CD4-positive, alpha-beta T cell (primary cell): ENCODE measurements around the gene ZDHHC5. TPM values are rescaled to one million over a fixed set of nuclear protein-coding genes. Genes with fewer than 3 reads are reported as not detected.

ENCODE experiments used
- ATAC-seq: fragments of 200-7000 bp; cut with Tn5 transposase; one replicate; pipeline ENCODE4 v1.10.0; 2022; ENCODE audit warnings: mild to moderate bottlenecking; ENCODE audit not compliant: poor library complexity
- CTCF ChIA-PET: fragments of 350-600 bp; sonication (Branson Sonifier 250); formaldehyde crosslinking; loops from one replicate; lab custom pipeline; 2021; ENCODE audit warnings: antibody characterized with exemption, inconsistent platforms; lab: Charles Lee
- POLR2A ChIA-PET: fragments of 350-600 bp; sonication (Branson Sonifier 250); formaldehyde crosslinking; loops from one replicate; lab custom pipeline; 2021; ENCODE audit warnings: antibody characterized with exemption, inconsistent platforms; lab: Charles Lee
- DNase-seq, 14 experiments: peaks; one replicate each; pipeline ENCODE4 v3.0.0-alpha.2; 2013 to 2020; ENCODE audit warnings: mixed read lengths in 2 of 14
- H3K27ac ChIP-seq, 2 donors: one replicate each; pipeline versions ENCODE4 v1.5.1 to v1.7.0; 2013; ENCODE audit warnings: low read length in 2 of 2, low read depth in 1 of 2, mild to moderate bottlenecking in 1 of 2
- H3K27me3 ChIP-seq, 2 experiments: 1 replicate in 1 of 2; 2 replicates in 1 of 2; pipeline versions ENCODE4 v1.6.1 to v1.7.0; 2013; ENCODE audit warnings: low read length in 2 of 2, control low read depth in 1 of 2, mild to moderate bottlenecking in 1 of 2, moderate library complexity in 1 of 2; ENCODE audit not compliant: insufficient read depth in 2 of 2, control insufficient read depth in 1 of 2
- H3K36me3 ChIP-seq: one replicate; pipeline ENCODE4 v1.6.1; 2013; ENCODE audit warnings: low read length, control low read depth; ENCODE audit not compliant: insufficient read depth
- H3K4me1 ChIP-seq: one replicate; pipeline ENCODE4 v1.6.1; 2013; ENCODE audit warnings: low read length, control low read depth; ENCODE audit not compliant: insufficient read depth
- H3K4me3 ChIP-seq: one replicate; pipeline ENCODE4 v1.5.1; 2013; ENCODE audit warnings: mild to moderate bottlenecking, low read length, moderate library complexity
- H3K9me3 ChIP-seq, 2 experiments: 1 replicate in 1 of 2; 2 replicates in 1 of 2; pipeline versions ENCODE4 v1.6.1 to v1.7.0; 2013; ENCODE audit warnings: low read length in 2 of 2, mild to moderate bottlenecking in 2 of 2, control low read depth in 1 of 2, moderate library complexity in 1 of 2; ENCODE audit not compliant: control insufficient read depth in 1 of 2, insufficient read depth in 1 of 2
- H3K27ac Mint-ChIP-seq: one replicate; pipeline ENCODE4 v1.8.0; 2020; ENCODE audit warnings: mixed read lengths
- H3K27me3 Mint-ChIP-seq: one replicate; pipeline ENCODE4 v1.8.0; 2021; ENCODE audit warnings: mixed read lengths
- H3K36me3 Mint-ChIP-seq: one replicate; pipeline ENCODE4 v1.8.0; 2021; ENCODE audit warnings: low read depth, mixed read lengths
- H3K4me1 Mint-ChIP-seq: one replicate; pipeline ENCODE4 v1.8.0; 2021; ENCODE audit warnings: low read depth, mixed read lengths
- H3K4me3 Mint-ChIP-seq: one replicate; pipeline ENCODE4 v1.8.0; 2020; ENCODE audit warnings: mild to moderate bottlenecking, mixed read lengths
- H3K9me3 Mint-ChIP-seq: one replicate; pipeline ENCODE4 v1.8.0; 2020; ENCODE audit warnings: mixed read lengths
- CTCF ChIP-seq: fragments of 200-600 bp; IDR thresholded peaks from one replicate; pipeline ENCODE4 v1.8.0; 2022; ENCODE audit warnings: antibody characterized with exemption, mild to moderate bottlenecking
- intact Hi-C, 2 experiments: fragments of 100-400 bp; cut with DNase I in 1 of 2; cut with micrococcal nuclease in 1 of 2; formaldehyde crosslinking; loops; one replicate each; pipeline versions ENCODE4 v1.15.1 to v1.9.0; 2023 to 2025; cut with DNase I, micrococcal nuclease
- total RNA-seq, 174 experiments: library from RNA in 2 of 174; stranded (reverse) in 2 of 174; gene quantifications; one replicate each; pipeline ENCODE4 v1.2.3 and lab custom pipeline; 2021 to 2026

Gene ZDHHC5
- total RNA-seq, 2 experiments from 2014 or later: 59.7 to 61.1 TPM

GRCh38 chr11:57645689-57646085, 22.2 kb upstream of the ZDHHC5 start:
- Mint-ChIP-seq H3K27me3 (peaks cover 66% of the 10 kb centered on the region), H3K4me3 (no peak overlapping the region), H3K36me3 (no peaks in the 10 kb centered on the region), H3K27ac (no peak overlapping the region), H3K4me1 (peaks cover 56% of the 10 kb centered on the region), H3K9me3 (no peaks in the 10 kb centered on the region)
- no peak overlapping the region for H3K27ac ChIP-seq
- CTCF ChIA-PET: interaction anchor here (1.3 to 2.4 kb wide), 4 partner anchors 8 to 152 kb away, joined by 5 to 33 read pairs (median 6); partner anchors contain the start of gene UBE2L6
- H3K36me3 ChIP-seq: no peaks in the 10 kb centered on the region
- no peak overlapping the region for H3K4me3 ChIP-seq
- no peak for TF ChIP-seq CTCF
- POLR2A ChIA-PET: interaction anchor here (1.4 to 2.1 kb wide), 2 partner anchors 78 to 118 kb away, joined by 3 to 13 read pairs; partner anchors contain the start of gene UBE2L6
- intact Hi-C loops: loop anchor here (1.0 to 2.0 kb wide), 3 partner anchors 77 to 187 kb away; no protein-coding TSS in a partner anchor
- peaks cover 45% of the 10 kb centered on the region for H3K4me1 ChIP-seq
- peaks cover 48 to 50% of the 10 kb centered on the region in 2 experiments for H3K27me3 ChIP-seq
- ATAC-seq (no peak), DNase-seq (no peak)
- H3K9me3 ChIP-seq: peaks cover 0 to 13% of the 10 kb centered on the region in 2 experiments

- Mint-ChIP-seq H3K4me3 (peak overlapping the region; percentile 42), H3K36me3 (no peaks in the 10 kb centered on the region), H3K4me1 (peaks cover 58% of the 10 kb centered on the region), H3K9me3 (no peaks in the 10 kb centered on the region), H3K27me3 (peaks cover 68% of the 10 kb centered on the region), H3K27ac (no peak overlapping the region)
- DNase-seq (peak in 2 of 14 experiments; percentile 47 to 56), ATAC-seq (no peak)
- CTCF ChIA-PET: interaction anchor here (1.8 kb wide), 1 partner anchor 153 kb away, joined by 6 read pairs; no protein-coding TSS in a partner anchor
- no peak for TF ChIP-seq CTCF
- no peak overlapping the region for H3K4me3 ChIP-seq
- H3K9me3 ChIP-seq: peaks cover 0 to 13% of the 10 kb centered on the region in 2 experiments
- peaks cover 45% of the 10 kb centered on the region for H3K4me1 ChIP-seq
- POLR2A ChIA-PET: interaction anchor here (0.7 to 1.7 kb wide), 4 partner anchors 21 to 132 kb away, joined by 3 to 7 read pairs (median 4); partner anchors contain the start of genes SELENOH and UBE2L6
- no peak overlapping the region for H3K27ac ChIP-seq
- peaks cover 48 to 50% of the 10 kb centered on the region in 2 experiments for H3K27me3 ChIP-seq
- intact Hi-C loops: loop anchor here in 1 of 2 experiments (1.0 kb wide), 1 partner anchor 78 kb away; no protein-coding TSS in a partner anchor
- no peaks in the 10 kb centered on the region for H3K36me3 ChIP-seq
These were observed 21.6 kb upstream of the ZDHHC5 start for GRCh38 chr11:57646194-57646798.

GRCh38 chr11:57646799-57647303, 21.1 kb upstream of the ZDHHC5 start:
- H3K4me3 Mint-ChIP-seq: peak overlapping the region; percentile 42
- H3K27ac Mint-ChIP-seq: no peak overlapping the region
- Histone ChIP-seq H3K27ac (no peak overlapping the region), H3K4me3 (no peak overlapping the region), H3K4me1 (peaks cover 45% of the 10 kb centered on the region), H3K9me3 (peaks cover 0 to 13% of the 10 kb centered on the region in 2 experiments), H3K27me3 (peaks cover 48 to 50% of the 10 kb centered on the region in 2 experiments), H3K36me3 (no peaks in the 10 kb centered on the region)
- H3K9me3 Mint-ChIP-seq: no peaks in the 10 kb centered on the region
- POLR2A ChIA-PET: interaction anchor here (0.7 to 1.7 kb wide), 4 partner anchors 21 to 132 kb away, joined by 3 to 7 read pairs (median 4); partner anchors contain the start of genes SELENOH and UBE2L6
- ATAC-seq (no peak), DNase-seq (no peak)
- intact Hi-C loops: loop anchor here in 1 of 2 experiments (1.0 kb wide), 1 partner anchor 79 kb away; no protein-coding TSS in a partner anchor
- peaks cover 63% of the 10 kb centered on the region for H3K27me3 Mint-ChIP-seq
- H3K4me1 Mint-ChIP-seq: peaks cover 55% of the 10 kb centered on the region
- TF ChIP-seq CTCF: no peak
- CTCF ChIA-PET: interaction anchor here (0.8 to 1.8 kb wide), 2 partner anchors 79 to 154 kb away, joined by 4 to 6 read pairs; partner anchors contain the start of gene UBE2L6
- H3K36me3 Mint-ChIP-seq: no peaks in the 10 kb centered on the region
